DMS53 (cell line): ENCODE measurements around the gene EPHB1.
"Not testable (repeated sequence)": the region's sequence is repeated elsewhere in the genome, so short reads cannot be mapped to it uniquely, and the experiment has no call there.

Experiments
- DNase-seq: peaks from one replicate; lab custom pipeline; 2025; lab: John Stamatoyannopoulos, UW

The EPHB1 gene

GRCh38 chr3:134777341-134777740 is 17.7 kb upstream of the EPHB1 start:
- no peak for DNase-seq

- DNase-seq, result not testable (repeated sequence)
These were observed 6.8 kb upstream of the EPHB1 start for GRCh38 chr3:134788283-134788682.

- DNase-seq, result no peak
These were observed 5.0 kb upstream of the EPHB1 start for GRCh38 chr3:134790065-134790464.

GRCh38 chr3:134791992-134792391 is 3.1 kb upstream of the EPHB1 start:
- no peak for DNase-seq

- no peak for DNase-seq
These were observed 2.4 kb upstream of the EPHB1 start for GRCh38 chr3:134792700-134793099.

GRCh38 chr3:134793562-134793961 is 1.5 kb upstream of the EPHB1 start:
- no peak for DNase-seq

- DNase-seq, result no peak
These were observed 737 bp upstream of the EPHB1 start for GRCh38 chr3:134794323-134794722.

GRCh38 chr3:134795746-134796280 is 753 bp downstream of the EPHB1 start:
- peak; percentile 49 for DNase-seq

GRCh38 chr3:134796281-134797056 is 1.4 kb downstream of the EPHB1 start:
- peak; percentile 39 for DNase-seq

- no peak for DNase-seq
These were observed 2.1 kb downstream of the EPHB1 start for GRCh38 chr3:134797057-134797740.

GRCh38 chr3:134797741-134798451 is 2.8 kb downstream of the EPHB1 start:
- DNase-seq, result no peak

- no peak for DNase-seq
These were observed 3.7 kb downstream of the EPHB1 start for GRCh38 chr3:134798681-134799311.

- DNase-seq, result no peak
These were observed 4.3 kb downstream of the EPHB1 start for GRCh38 chr3:134799393-134799792.

GRCh38 chr3:134801204-134801958 is 6.3 kb downstream of the EPHB1 start:
- no peak for DNase-seq

- no peak for DNase-seq
These were observed 7.5 kb downstream of the EPHB1 start for GRCh38 chr3:134802428-134803050.

GRCh38 chr3:134803051-134803505 is 8.0 kb downstream of the EPHB1 start:
- DNase-seq, result no peak

GRCh38 chr3:134803652-134804051 is 8.6 kb downstream of the EPHB1 start:
- no peak for DNase-seq

GRCh38 chr3:134804508-134805480 is 9.7 kb downstream of the EPHB1 start:
- no peak for DNase-seq

- no peak for DNase-seq
These were observed 12.1 kb downstream of the EPHB1 start for GRCh38 chr3:134807189-134807588.

- DNase-seq, result no peak
These were observed 13.8 kb downstream of the EPHB1 start for GRCh38 chr3:134808835-134809234.
